Neural cell (in vitro differentiated cells): ENCODE measurements around the gene SMIM13. TPM values are rescaled to one million over a fixed set of nuclear protein-coding genes. Genes with fewer than 3 reads are reported as not detected.

Source experiments
- H2AFZ ChIP-seq: fragments of 200-600, 300-800 bp; sonication (generic), shearing (Covaris generic); 2 replicates; pipeline ENCODE4 v1.6.0; 2014; ENCODE audit warnings: low read depth, mild to moderate bottlenecking, antibody characterized with exemption, low read length, moderate library complexity
- H3F3A ChIP-seq: fragments of 200-600 bp; shearing (Covaris generic); 2 replicates; pipeline ENCODE4 v1.6.1; 2016; ENCODE audit warnings: mild to moderate bottlenecking, moderate library complexity, mixed read lengths, antibody characterized with exemption, low read length; ENCODE audit not compliant: insufficient read depth, poor library complexity, severe bottlenecking
- H3K27ac ChIP-seq: fragments of 200-600, 300-800 bp; sonication (generic), shearing (Covaris generic); 2 replicates; pipeline ENCODE4 v1.5.1; 2014; ENCODE audit warnings: mild to moderate bottlenecking, low read length, moderate library complexity
- H3K27me3 ChIP-seq: fragments of 300-800, 200-600 bp; sonication (generic), shearing (Covaris generic); 2 replicates; pipeline ENCODE4 v1.6.0; 2014; ENCODE audit warnings: mild to moderate bottlenecking, low read depth, low read length, moderate library complexity; ENCODE audit not compliant: insufficient read depth
- H3K36me3 ChIP-seq: fragments of 300-800, 200-600 bp; sonication (generic), shearing (Covaris generic); 2 replicates; pipeline ENCODE4 v1.5.1; 2014; ENCODE audit warnings: mild to moderate bottlenecking, antibody characterized with exemption, low read length, moderate library complexity; ENCODE audit not compliant: insufficient read depth
- H3K4me2 ChIP-seq: fragments of 300-800, 200-600 bp; sonication (generic), shearing (Covaris generic); 2 replicates; pipeline ENCODE4 v1.6.0; 2014; ENCODE audit warnings: mild to moderate bottlenecking, low read length
- H3K4me3 ChIP-seq: fragments of 300-800, 200-600 bp; sonication (generic), shearing (Covaris generic); 2 replicates; pipeline ENCODE4 v1.5.1; 2014; ENCODE audit warnings: mild to moderate bottlenecking, low read length, moderate library complexity
- H3K79me2 ChIP-seq: fragments of 200-600 bp; shearing (Covaris generic); replicated peaks from 2 replicates; pipeline ENCODE4 v1.6.0; 2014; ENCODE audit warnings: mild to moderate bottlenecking, low read length, moderate library complexity; ENCODE audit not compliant: insufficient read depth
- H3K9ac ChIP-seq: fragments of 300-800, 200-600 bp; sonication (generic), shearing (Covaris generic); 2 replicates; pipeline ENCODE4 v1.6.1; 2016; ENCODE audit warnings: mild to moderate bottlenecking, low read length, mixed read lengths
- H3K9me2 ChIP-seq: fragments of 200-600 bp; shearing (Covaris generic); 2 replicates; pipeline ENCODE4 v1.6.1; 2016; ENCODE audit warnings: mild to moderate bottlenecking, low read length, mixed read lengths; ENCODE audit not compliant: insufficient read depth
- H3K9me3 ChIP-seq: fragments of 200-600, 300-800 bp; sonication (generic), shearing (Covaris generic); 2 replicates; pipeline ENCODE4 v1.6.1; 2016; ENCODE audit warnings: mild to moderate bottlenecking, mixed run types, low read length, moderate library complexity, mixed read lengths
- H4K20me1 ChIP-seq: fragments of 200-600 bp; shearing (Covaris generic); 2 replicates; pipeline ENCODE4 v1.6.1; 2016; ENCODE audit warnings: mild to moderate bottlenecking, mixed run types; ENCODE audit not compliant: insufficient read depth
- CTCF ChIP-seq: fragments of 450-650 bp; IDR thresholded peaks from 2 replicates; pipeline ENCODE4 v1.5.1; 2014; ENCODE audit warnings: antibody characterized with exemption, mild to moderate bottlenecking, moderate library complexity; ENCODE audit not compliant: poor library complexity, severe bottlenecking
- EP300 ChIP-seq: fragments of 450-650 bp; conservative IDR thresholded peaks from 2 replicates; pipeline ENCODE4 v1.6.1; 2014; ENCODE audit warnings: antibody characterized with exemption, mild to moderate bottlenecking, moderate library complexity; ENCODE audit not compliant: poor library complexity, severe bottlenecking
- EZH2 ChIP-seq: fragments of 200-600, 300-800 bp; shearing (Covaris generic), sonication (generic); IDR thresholded peaks from 2 replicates; pipeline ENCODE4 v1.6.1; 2014; ENCODE audit warnings: antibody characterized with exemption, low read length, borderline replicate concordance, mild to moderate bottlenecking; ENCODE audit not compliant: insufficient read depth, poor library complexity, severe bottlenecking
- MXI1 ChIP-seq: fragments of 450-650 bp; conservative IDR thresholded peaks from 2 replicates; pipeline ENCODE4 v1.6.1; 2014; ENCODE audit warnings: antibody characterized with exemption, mild to moderate bottlenecking; ENCODE audit not compliant: poor library complexity, severe bottlenecking
- POLR2AphosphoS5 ChIP-seq: IDR thresholded peaks from 2 replicates; pipeline ENCODE4 v1.6.1; 2012
- RAD21 ChIP-seq: fragments of 450-650 bp; conservative IDR thresholded peaks from 2 replicates; pipeline ENCODE4 v1.6.1; 2014; ENCODE audit warnings: antibody characterized with exemption, mild to moderate bottlenecking, moderate library complexity
- REST ChIP-seq: IDR thresholded peaks from 2 replicates; pipeline ENCODE4 v1.6.1; 2012; ENCODE audit warnings: borderline replicate concordance
- SMC3 ChIP-seq: fragments of 450-650 bp; conservative IDR thresholded peaks from 2 replicates; pipeline ENCODE4 v1.6.1; 2014; ENCODE audit warnings: antibody characterized with exemption, mild to moderate bottlenecking, moderate library complexity; ENCODE audit not compliant: poor library complexity
- TAF1 ChIP-seq: IDR thresholded peaks from 2 replicates; pipeline ENCODE4 v1.6.1; 2012; ENCODE audit warnings: low read depth
- polyA plus RNA-seq: library from polyadenylated mRNA; depleted of rRNA; stranded (reverse); fragments of >200 nt; gene quantifications from 2 replicates; pipeline ENCODE4 v1.2.3, GENCODE V29; 2014

SMIM13 gene
- polyA plus RNA-seq, 1 donor from 2014 or later: 51.0 TPM

GRCh38 chr6:11174242-11174611 is 80.6 kb downstream of the SMIM13 start:
- no peaks in the 10 kb centered on the region for H3F3A ChIP-seq
- no peaks in the 10 kb centered on the region for H4K20me1 ChIP-seq
- no peak overlapping the region for H3K4me3 ChIP-seq
- no peaks in the 10 kb centered on the region for H3K9me2 ChIP-seq
- no peak overlapping the region for H3K27ac ChIP-seq
- H3K36me3 ChIP-seq: no peaks in the 10 kb centered on the region
- no peak for TF ChIP-seq REST
- TF ChIP-seq RAD21: no peak
- TF ChIP-seq TAF1: no peak
- no peak for TF ChIP-seq CTCF
- no peak for TF ChIP-seq EP300
- TF ChIP-seq MXI1: no peak
- no peak for TF ChIP-seq POLR2AphosphoS5
- TF ChIP-seq EZH2: no peak
- TF ChIP-seq SMC3: no peak
- H3K79me2 ChIP-seq: no peaks in the 10 kb centered on the region
- no peak overlapping the region for H3K9ac ChIP-seq
- H2AFZ ChIP-seq: no peak overlapping the region
- no peaks in the 10 kb centered on the region for H3K9me3 ChIP-seq
- H3K27me3 ChIP-seq: no peaks in the 10 kb centered on the region
- no peak overlapping the region for H3K4me2 ChIP-seq

GRCh38 chr6:11177271-11177670 is 83.6 kb downstream of the SMIM13 start:
- Histone ChIP-seq H3K79me2 (no peaks in the 10 kb centered on the region), H3K36me3 (no peaks in the 10 kb centered on the region), H3K9me3 (peaks cover 7% of the 10 kb centered on the region), H3K27ac (no peak overlapping the region), H3K4me2 (no peak overlapping the region), H3K4me3 (no peak overlapping the region), H3K9ac (no peak overlapping the region), H3F3A (no peaks in the 10 kb centered on the region), H2AFZ (no peak overlapping the region), H3K27me3 (no peaks in the 10 kb centered on the region), H4K20me1 (no peaks in the 10 kb centered on the region), H3K9me2 (no peaks in the 10 kb centered on the region)
- TF ChIP-seq EP300: no peak
- TF ChIP-seq POLR2AphosphoS5: no peak
- TF ChIP-seq RAD21: no peak
- TF ChIP-seq SMC3: no peak
- TF ChIP-seq REST: no peak
- TF ChIP-seq TAF1: no peak
- no peak for TF ChIP-seq MXI1
- no peak for TF ChIP-seq EZH2
- TF ChIP-seq CTCF: no peak
